ENCODE results near the gene WDR76. TPM values are rescaled to one million over a fixed set of nuclear protein-coding genes. Genes with fewer than 3 reads are reported as not detected.

WDR76 gene
- total and polyA plus RNA-seq, 12 donors = 0.68 to 4.1 (median 1.7) TPM

- ATAC-seq = no peak
- DNase-seq = no peak
- Histone ChIP-seq H3K27ac (peak overlapping the region in 7 of 10 donors; percentile 3 to 37 (median 30)), H3K4me3 (no peak overlapping the region), H3K27me3 (peaks cover 0 to 2% (median 0%) of the 10 kb centered on the region in 7 donors), H3K9me3 (no peaks in the 10 kb centered on the region), H3K36me3 (no peaks in the 10 kb centered on the region), H3K4me1 (peaks cover 0 to 51% (median 12%) of the 10 kb centered on the region in 9 donors)
- no peak for TF ChIP-seq CTCF (IDR thresholded peaks at IDR 0.05)
- intact Hi-C loops (cut with DNase I) = no loop called here
- WGBS, 2 donors = 39 to 44% methylated on average over 2 of the region's 2 CpGs
These were observed 72.1 kb downstream of the WDR76 start for GRCh38 chr15:43898891-43899290.

- Histone ChIP-seq H3K9me3 (no peaks in the 10 kb centered on the region), H3K27me3 (peaks cover 0 to 4% (median 0%) of the 10 kb centered on the region in 7 donors), H3K36me3 (no peaks in the 10 kb centered on the region), H3K4me3 (no peak overlapping the region), H3K4me1 (peaks cover 0 to 44% (median 12%) of the 10 kb centered on the region in 9 donors), H3K27ac (no peak overlapping the region)
- ATAC-seq (no peak), DNase-seq (no peak)
- WGBS, 2 donors = 77 to 83% methylated on average over 5 of the region's 5 CpGs
- intact Hi-C loops (cut with DNase I) = loop anchor here in 8 of 10 donors (2.0 to 10.0 kb wide), 7 partner anchors 135 to 325 kb away; no protein-coding TSS in a partner anchor
- no peak for TF ChIP-seq CTCF (IDR thresholded peaks at IDR 0.05)
These were observed 73.1 kb downstream of the WDR76 start for GRCh38 chr15:43899928-43900327.

- DNase-seq (no peak), ATAC-seq (no peak)
- peaks cover 0 to 34% (median 5%) of the 10 kb centered on the region in 9 donors for H3K4me1 ChIP-seq
- TF ChIP-seq CTCF (IDR thresholded peaks at IDR 0.05) = no peak
- 75 to 94% methylated on average over 1 of the region's 1 CpG for WGBS, 2 donors
- intact Hi-C loops (cut with DNase I) = loop anchor here in 8 of 10 donors (2.0 to 10.0 kb wide), 7 partner anchors 134 to 324 kb away; no protein-coding TSS in a partner anchor
- H3K9me3 ChIP-seq = no peaks in the 10 kb centered on the region
- no peak overlapping the region for H3K4me3 ChIP-seq
- H3K27ac ChIP-seq = no peak overlapping the region
- H3K27me3 ChIP-seq = peaks cover 0 to 4% (median 0%) of the 10 kb centered on the region in 7 donors
- no peaks in the 10 kb centered on the region for H3K36me3 ChIP-seq
These were observed 74.2 kb downstream of the WDR76 start for GRCh38 chr15:43900996-43901395.

- no peak for DNase-seq
- no peak for ATAC-seq
- Histone ChIP-seq H3K36me3 (no peaks in the 10 kb centered on the region), H3K27ac (no peak overlapping the region), H3K4me3 (no peak overlapping the region), H3K4me1 (peaks cover 0 to 29% (median 5%) of the 10 kb centered on the region in 9 donors), H3K27me3 (peaks cover 0 to 4% (median 0%) of the 10 kb centered on the region in 7 donors), H3K9me3 (no peaks in the 10 kb centered on the region)
- intact Hi-C loops (cut with DNase I) = loop anchor here in 8 of 10 donors (2.0 to 10.0 kb wide), 7 partner anchors 133 to 323 kb away; no protein-coding TSS in a partner anchor
- TF ChIP-seq CTCF (IDR thresholded peaks at IDR 0.05) = no peak
- WGBS, 2 donors = 74 to 82% methylated on average over 10 of the region's 10 CpGs
These were observed 74.7 kb downstream of the WDR76 start for GRCh38 chr15:43901495-43901894.
